Renal cortical epithelial cell (primary cell): Measurements from ENCODE around the gene UCK2. TPM values are rescaled to one million over a fixed set of nuclear protein-coding genes. Genes with fewer than 3 reads are reported as not detected.

Experiments used
- DNase-seq: peaks from one replicate; pipeline ENCODE4 v3.0.0-alpha.2; 2011; ENCODE audit warnings: low read depth
- total RNA-seq: library from RNA; depleted of rRNA; stranded (reverse); fragments of >200 nt; gene quantifications from 2 replicates; pipeline ENCODE4 v1.2.3, GENCODE V29; 2014

UCK2 gene
- total RNA-seq, 1 donor from 2014 or later: 62.4 TPM

GRCh38 chr1:165834229-165834628 is 6.8 kb downstream of the UCK2 start:
- DNase-seq: no peak

GRCh38 chr1:165834881-165835280 is 7.5 kb downstream of the UCK2 start:
- no peak for DNase-seq

- no peak for DNase-seq
Measured at GRCh38 chr1:165836664-165837482, 9.5 kb downstream of the UCK2 start.

- no peak for DNase-seq
Measured at GRCh38 chr1:165837838-165838364, 10.5 kb downstream of the UCK2 start.

GRCh38 chr1:165840423-165840822 is 13.0 kb downstream of the UCK2 start:
- DNase-seq: no peak

GRCh38 chr1:165841582-165842017 is 14.2 kb downstream of the UCK2 start:
- DNase-seq: peak; percentile 78

- no peak for DNase-seq
Measured at GRCh38 chr1:165842023-165842670, 14.7 kb downstream of the UCK2 start.

GRCh38 chr1:165842671-165843129 is 15.3 kb downstream of the UCK2 start:
- DNase-seq: peak; percentile 30

- DNase-seq: no peak
Measured at GRCh38 chr1:165843304-165843703, 15.9 kb downstream of the UCK2 start.

GRCh38 chr1:165844114-165844798 is 16.8 kb downstream of the UCK2 start:
- DNase-seq: no peak

- no peak for DNase-seq
Measured at GRCh38 chr1:165844933-165845332, 17.5 kb downstream of the UCK2 start.

- DNase-seq: no peak
Measured at GRCh38 chr1:165845569-165845968, 18.2 kb downstream of the UCK2 start.

- no peak for DNase-seq
Measured at GRCh38 chr1:165845992-165846748, 18.8 kb downstream of the UCK2 start.

GRCh38 chr1:165847486-165847885 is 20.1 kb downstream of the UCK2 start:
- DNase-seq: no peak

GRCh38 chr1:165849353-165850133 is 22.1 kb downstream of the UCK2 start:
- no peak for DNase-seq

GRCh38 chr1:165851034-165851658 is 23.7 kb downstream of the UCK2 start:
- peak; percentile 74 for DNase-seq

GRCh38 chr1:165852871-165853270 is 25.5 kb downstream of the UCK2 start:
- no peak for DNase-seq

- no peak for DNase-seq
Measured at GRCh38 chr1:165853528-165854075, 26.2 kb downstream of the UCK2 start.

- DNase-seq: peak; percentile 88
Measured at GRCh38 chr1:165854101-165854845, 26.9 kb downstream of the UCK2 start.
